Measurements from ENCODE around the gene DNAH12. TPM values are rescaled to one million over a fixed set of nuclear protein-coding genes. Genes with fewer than 3 reads are reported as not detected.
"Not testable (repeated sequence)": the region's sequence is repeated elsewhere in the genome, so short reads cannot be mapped to it uniquely, and the experiment has no call there.

DNAH12 gene
- total RNA-seq, 5 donors from 2014 or later (not counting 1 experiment from before 2014, with no cell fraction given) = 0.12 to 0.39 (median 0.25) TPM

- Histone ChIP-seq H3K27ac (ENCODE audit: low read length) (no peak overlapping the region), H3K36me3 (ENCODE audit: control insufficient read depth in 2 of 2, extremely low read depth in 1 of 2, insufficient read depth in 1 of 2, low read length in 1 of 2) (no peaks in the 10 kb centered on the region), H3K4me1 (ENCODE audit: control insufficient read depth in 1 of 2, extremely low read depth in 1 of 2, insufficient read depth in 2 of 2, low read length in 2 of 2) (no peaks in the 10 kb centered on the region), H3K9me3 (no peaks in the 10 kb centered on the region), H3K27me3 (replicated peaks in 1 of 2; ENCODE audit: control insufficient read depth in 2 of 2, extremely low read depth in 1 of 2, insufficient read depth in 2 of 2, low read length in 1 of 2) (no peaks in the 10 kb centered on the region), H3K4me3 (ENCODE audit: control insufficient read depth in 1 of 2, extremely low read depth in 1 of 2, low read length in 1 of 2) (no peak overlapping the region)
- WGBS (ENCODE audit: insufficient coverage) = 100% methylated on average over 1 of the region's 5 CpGs
- H3K27me3 Mint-ChIP-seq = peaks cover 6 to 15% of the 10 kb centered on the region in 2 donors
- no peaks in the 10 kb centered on the region for H3K36me3 Mint-ChIP-seq
- DNase-seq = no peak
- ChIA-PET POLR2A (no interaction called here), CTCF (no interaction called here)
- no peak overlapping the region for H3K27ac Mint-ChIP-seq
- no peaks in the 10 kb centered on the region for H3K9me3 Mint-ChIP-seq
- no peak for ATAC-seq (replicated peaks in 1 of 4)
- H3K4me1 Mint-ChIP-seq = no peaks in the 10 kb centered on the region
- no peak overlapping the region for H3K4me3 Mint-ChIP-seq
These were observed 208.7 kb downstream of the DNAH12 start for GRCh38 chr3:57335283-57335938.

DNA sequence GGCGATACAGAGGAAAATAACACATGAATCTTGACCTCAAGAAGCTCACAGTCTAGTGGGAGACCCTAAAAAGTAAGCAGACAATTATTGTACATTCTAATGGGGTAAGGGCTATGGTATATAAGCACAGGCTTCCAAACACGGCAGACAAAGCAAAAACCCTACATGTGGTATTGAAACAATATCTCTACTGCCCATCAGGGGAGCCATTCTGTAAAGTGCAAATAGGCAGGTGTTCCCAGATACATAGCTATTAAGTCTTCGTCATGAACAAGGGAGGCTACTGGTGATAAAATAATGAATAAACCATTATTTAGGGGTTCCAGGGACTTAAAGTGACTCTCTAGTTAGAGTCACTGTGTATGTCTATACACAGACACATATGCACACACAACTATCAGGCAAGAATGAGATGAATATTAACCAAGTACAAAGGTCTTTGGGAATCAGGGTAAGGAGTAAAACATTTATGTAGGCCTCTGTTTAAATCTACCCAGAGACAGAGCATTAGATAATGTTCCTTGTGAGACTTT, 213.0 kb downstream of the DNAH12 start:
- Histone ChIP-seq H3K9me3 (no peaks in the 10 kb centered on the region), H3K27ac (ENCODE audit: low read length) (no peak overlapping the region), H3K4me3 (ENCODE audit: control insufficient read depth in 1 of 2, extremely low read depth in 1 of 2, low read length in 1 of 2) (no peak overlapping the region), H3K36me3 (ENCODE audit: control insufficient read depth in 2 of 2, extremely low read depth in 1 of 2, insufficient read depth in 1 of 2, low read length in 1 of 2) (no peaks in the 10 kb centered on the region), H3K4me1 (ENCODE audit: control insufficient read depth in 1 of 2, extremely low read depth in 1 of 2, insufficient read depth in 2 of 2, low read length in 2 of 2) (no peaks in the 10 kb centered on the region), H3K27me3 (replicated peaks in 1 of 2; ENCODE audit: control insufficient read depth in 2 of 2, extremely low read depth in 1 of 2, insufficient read depth in 2 of 2, low read length in 1 of 2) (no peaks in the 10 kb centered on the region)
- Mint-ChIP-seq H3K36me3 (no peaks in the 10 kb centered on the region), H3K9me3 (peaks cover 0 to 2% (median 0%) of the 10 kb centered on the region in 3 donors), H3K4me3 (no peak overlapping the region), H3K27me3 (peaks cover 3 to 4% of the 10 kb centered on the region in 2 donors), H3K27ac (no peak overlapping the region), H3K4me1 (no peaks in the 10 kb centered on the region)
- ChIA-PET POLR2A (no interaction called here), CTCF (interaction anchor here in 1 of 2 donors (0.7 kb wide), 1 partner anchor 141 kb away, joined by 3 read pairs; no protein-coding TSS in a partner anchor)
- DNase-seq = no peak
- ATAC-seq (replicated peaks in 1 of 4) = no peak
- no CpG with 5 or more reads among the region's 3 CpGs for WGBS (ENCODE audit: insufficient coverage)

DNA sequence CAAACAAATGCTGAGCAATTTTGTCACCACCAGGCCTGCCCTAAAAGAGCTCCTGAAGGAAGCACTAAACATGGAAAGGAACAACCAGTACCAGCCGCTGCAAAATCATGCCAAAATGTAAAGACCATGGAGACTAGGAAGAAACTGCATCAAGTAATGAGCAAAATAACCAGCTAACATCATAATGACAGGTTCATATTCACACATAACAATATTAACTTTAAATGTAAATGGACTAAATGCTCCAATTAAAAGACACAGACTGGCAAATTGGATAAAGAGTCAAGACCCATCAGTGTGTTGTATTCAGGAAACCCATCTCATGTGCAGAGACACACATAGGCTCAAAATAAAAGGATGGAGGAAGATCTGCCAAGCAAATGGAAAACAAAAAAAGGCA, 217.6 kb downstream of the DNAH12 start:
- H3K27me3 ChIP-seq (replicated peaks in 1 of 2; ENCODE audit: control insufficient read depth in 2 of 2, extremely low read depth in 1 of 2, insufficient read depth in 2 of 2, low read length in 1 of 2); H3K4me1 ChIP-seq (ENCODE audit: control insufficient read depth in 1 of 2, extremely low read depth in 1 of 2, insufficient read depth in 2 of 2, low read length in 2 of 2); ATAC-seq (replicated peaks in 1 of 4); H3K4me3 Mint-ChIP-seq; CTCF ChIA-PET; H3K36me3 Mint-ChIP-seq; H3K4me3 ChIP-seq (ENCODE audit: control insufficient read depth in 1 of 2, extremely low read depth in 1 of 2, low read length in 1 of 2); POLR2A ChIA-PET; H3K27ac Mint-ChIP-seq; H3K4me1 Mint-ChIP-seq; H3K9me3 ChIP-seq; H3K27ac ChIP-seq (ENCODE audit: low read length); DNase-seq; H3K36me3 ChIP-seq (ENCODE audit: control insufficient read depth in 2 of 2, extremely low read depth in 1 of 2, insufficient read depth in 1 of 2, low read length in 1 of 2); H3K9me3 Mint-ChIP-seq: not testable (repeated sequence)
- peaks cover 10 to 11% of the 10 kb centered on the region in 2 donors for H3K27me3 Mint-ChIP-seq
- no CpG with 5 or more reads among the region's 1 CpG for WGBS (ENCODE audit: insufficient coverage)

GRCh38 chr3:57314204-57314603, 229.9 kb downstream of the DNAH12 start:
- POLR2A ChIA-PET = no interaction called here
- Histone ChIP-seq H3K27ac (ENCODE audit: low read length) (no peak overlapping the region), H3K4me1 (ENCODE audit: control insufficient read depth in 1 of 2, extremely low read depth in 1 of 2, insufficient read depth in 2 of 2, low read length in 2 of 2) (no peaks in the 10 kb centered on the region), H3K4me3 (ENCODE audit: control insufficient read depth in 1 of 2, extremely low read depth in 1 of 2, low read length in 1 of 2) (no peak overlapping the region), H3K27me3 (replicated peaks in 1 of 2; ENCODE audit: control insufficient read depth in 2 of 2, extremely low read depth in 1 of 2, insufficient read depth in 2 of 2, low read length in 1 of 2) (no peaks in the 10 kb centered on the region), H3K36me3 (ENCODE audit: control insufficient read depth in 2 of 2, extremely low read depth in 1 of 2, insufficient read depth in 1 of 2, low read length in 1 of 2) (no peaks in the 10 kb centered on the region), H3K9me3 (no peaks in the 10 kb centered on the region)
- DNase-seq (no peak), ATAC-seq (replicated peaks in 1 of 4) (no peak)
- H3K4me3 Mint-ChIP-seq = no peak overlapping the region
- peaks cover 3 to 5% (median 4%) of the 10 kb centered on the region in 3 donors for H3K9me3 Mint-ChIP-seq
- H3K36me3 Mint-ChIP-seq = no peaks in the 10 kb centered on the region
- H3K27me3 Mint-ChIP-seq = peaks cover 17% of the 10 kb centered on the region in 2 donors
- no peak overlapping the region for H3K27ac Mint-ChIP-seq
- CTCF ChIA-PET = no interaction called here
- H3K4me1 Mint-ChIP-seq = no peaks in the 10 kb centered on the region
- no CpG with 5 or more reads among the region's 3 CpGs for WGBS (ENCODE audit: insufficient coverage)

GRCh38 chr3:57309769-57310360, 234.3 kb downstream of the DNAH12 start:
- WGBS (ENCODE audit: insufficient coverage) = no CpG with 5 or more reads among the region's 3 CpGs
- Mint-ChIP-seq H3K27ac (no peak overlapping the region), H3K9me3 (no peaks in the 10 kb centered on the region), H3K36me3 (no peaks in the 10 kb centered on the region), H3K4me1 (no peaks in the 10 kb centered on the region), H3K4me3 (no peak overlapping the region), H3K27me3 (peaks cover 5 to 7% of the 10 kb centered on the region in 2 donors)
- CTCF ChIA-PET = no interaction called here
- DNase-seq (no peak), ATAC-seq (replicated peaks in 1 of 4) (no peak)
- Histone ChIP-seq H3K27ac (ENCODE audit: low read length) (no peak overlapping the region), H3K9me3 (no peaks in the 10 kb centered on the region), H3K27me3 (replicated peaks in 1 of 2; ENCODE audit: control insufficient read depth in 2 of 2, extremely low read depth in 1 of 2, insufficient read depth in 2 of 2, low read length in 1 of 2) (peaks cover 0 to 3% of the 10 kb centered on the region in 2 experiments), H3K4me1 (ENCODE audit: control insufficient read depth in 1 of 2, extremely low read depth in 1 of 2, insufficient read depth in 2 of 2, low read length in 2 of 2) (no peaks in the 10 kb centered on the region), H3K4me3 (ENCODE audit: control insufficient read depth in 1 of 2, extremely low read depth in 1 of 2, low read length in 1 of 2) (no peak overlapping the region), H3K36me3 (ENCODE audit: control insufficient read depth in 2 of 2, extremely low read depth in 1 of 2, insufficient read depth in 1 of 2, low read length in 1 of 2) (no peaks in the 10 kb centered on the region)
- POLR2A ChIA-PET = no interaction called here

DNA sequence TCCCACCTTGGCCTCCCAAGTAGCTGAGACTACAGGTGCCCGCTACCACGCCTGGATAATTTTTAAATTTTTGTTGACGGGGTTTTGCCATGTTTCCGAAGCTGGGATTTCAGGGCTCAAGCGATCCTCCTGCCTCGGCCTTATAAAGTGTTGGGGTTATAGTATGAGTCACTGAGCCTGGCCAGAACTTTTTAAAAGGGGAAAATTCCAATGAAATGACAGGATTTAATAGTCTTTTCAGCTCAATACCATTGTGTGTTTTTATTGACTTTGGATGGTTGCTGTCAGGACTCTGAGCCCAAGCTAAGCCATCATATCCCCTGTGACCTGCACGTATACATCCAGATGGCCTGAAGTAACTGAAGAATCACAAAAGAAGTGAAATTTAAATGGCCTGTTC, 240.6 kb downstream of the DNAH12 start:
- CTCF ChIA-PET; H3K36me3 Mint-ChIP-seq; DNase-seq; ATAC-seq (replicated peaks in 1 of 4); H3K4me3 Mint-ChIP-seq; POLR2A ChIA-PET; H3K4me1 Mint-ChIP-seq; H3K4me1 ChIP-seq (ENCODE audit: control insufficient read depth in 1 of 2, extremely low read depth in 1 of 2, insufficient read depth in 2 of 2, low read length in 2 of 2); H3K9me3 Mint-ChIP-seq; H3K27ac ChIP-seq (ENCODE audit: low read length); H3K27ac Mint-ChIP-seq; H3K9me3 ChIP-seq; H3K27me3 ChIP-seq (replicated peaks in 1 of 2; ENCODE audit: control insufficient read depth in 2 of 2, extremely low read depth in 1 of 2, insufficient read depth in 2 of 2, low read length in 1 of 2); H3K4me3 ChIP-seq (ENCODE audit: control insufficient read depth in 1 of 2, extremely low read depth in 1 of 2, low read length in 1 of 2); H3K36me3 ChIP-seq (ENCODE audit: control insufficient read depth in 2 of 2, extremely low read depth in 1 of 2, insufficient read depth in 1 of 2, low read length in 1 of 2): not testable (repeated sequence)
- WGBS (ENCODE audit: insufficient coverage) = 82% methylated on average over 5 of the region's 7 CpGs
- H3K27me3 Mint-ChIP-seq = peaks cover 21 to 29% of the 10 kb centered on the region in 2 donors
